Endothelial cell (in vitro differentiated cells): ENCODE measurements around the gene MBTD1. TPM values are rescaled to one million over a fixed set of nuclear protein-coding genes. Genes with fewer than 3 reads are reported as not detected.
"Not testable (repeated sequence)": the region's sequence is repeated elsewhere in the genome, so short reads cannot be mapped to it uniquely, and the experiment has no call there.

ENCODE experiments used
- DNase-seq: peaks from one replicate; pipeline ENCODE4 v3.0.0; 2021; ENCODE audit warnings: low spot score
- H3K27ac Mint-ChIP-seq: one replicate; pipeline ENCODE4 v1.8.0; 2021; ENCODE audit warnings: mixed read lengths, inconsistent platforms; ENCODE audit not compliant: unreplicated experiment
- H3K27me3 Mint-ChIP-seq: one replicate; pipeline ENCODE4 v1.8.0; 2021; ENCODE audit warnings: mild to moderate bottlenecking, moderate library complexity, mixed read lengths, inconsistent platforms; ENCODE audit not compliant: unreplicated experiment
- H3K36me3 Mint-ChIP-seq: one replicate; pipeline ENCODE4 v1.8.0; 2021; ENCODE audit warnings: mild to moderate bottlenecking, low read depth, mixed read lengths, inconsistent platforms; ENCODE audit not compliant: unreplicated experiment
- H3K4me1 Mint-ChIP-seq: one replicate; pipeline ENCODE4 v1.8.0; 2021; ENCODE audit warnings: mild to moderate bottlenecking, mixed read lengths, inconsistent platforms; ENCODE audit not compliant: unreplicated experiment
- H3K4me3 Mint-ChIP-seq: one replicate; pipeline ENCODE4 v1.8.0; 2021; ENCODE audit warnings: mild to moderate bottlenecking, mixed read lengths, inconsistent platforms; ENCODE audit not compliant: unreplicated experiment
- H3K9me3 Mint-ChIP-seq: one replicate; pipeline ENCODE4 v1.8.0; 2021; ENCODE audit warnings: mixed read lengths, inconsistent platforms; ENCODE audit not compliant: unreplicated experiment
- CTCF ChIP-seq: fragments of 200-600 bp; sonication (generic); IDR thresholded peaks from one replicate; pipeline ENCODE4 v1.5.0; 2021; ENCODE audit warnings: antibody characterized with exemption; ENCODE audit not compliant: unreplicated experiment
- total RNA-seq: library from RNA; stranded (reverse); fragmentation: NEBNext Ultra II Directional; extraction: Animal tissue kit (Norgen Biotek cat#: 25700); gene quantifications from one replicate; pipeline ENCODE4 v1.2.1, GENCODE V29; 2021; ENCODE audit not compliant: unreplicated experiment

Gene MBTD1
- total RNA-seq, 1 donor from 2014 or later = 24.4 TPM

DNA sequence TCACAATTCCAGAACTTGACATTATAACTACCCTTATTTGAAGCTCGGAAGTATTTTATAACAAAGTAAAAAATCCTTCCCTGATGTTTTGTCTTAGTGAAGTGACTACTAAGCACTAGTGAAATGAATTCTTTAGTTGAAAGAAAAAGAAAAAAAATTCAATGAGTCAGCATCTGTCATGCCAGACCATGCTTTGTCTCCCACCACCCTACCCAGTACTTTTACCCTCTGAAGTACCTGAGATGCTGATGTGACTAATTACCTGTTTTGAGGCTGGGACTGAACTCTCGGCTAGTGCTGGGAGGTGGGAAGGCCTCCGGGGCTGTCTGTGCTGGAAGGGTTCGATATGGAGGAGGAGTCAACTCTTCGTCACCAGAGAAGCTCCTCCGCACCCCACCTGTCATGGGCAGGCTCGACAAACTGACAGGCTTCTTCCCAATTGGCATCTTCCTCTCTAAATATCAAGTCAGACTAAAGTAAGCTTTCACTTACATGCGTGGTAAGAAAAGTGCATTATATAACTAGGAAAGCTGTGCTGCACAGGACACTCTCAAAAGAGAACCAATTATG lies 74.0 kb downstream of the MBTD1 start:
- Mint-ChIP-seq H3K27ac (no peak overlapping the region), H3K4me1 (peaks cover 8% of the 10 kb centered on the region), H3K9me3 (no peaks in the 10 kb centered on the region), H3K36me3 (no peaks in the 10 kb centered on the region), H3K27me3 (no peaks in the 10 kb centered on the region), H3K4me3 (no peak overlapping the region)
- no peak for DNase-seq
- TF ChIP-seq CTCF = no peak

- TF ChIP-seq CTCF = no peak
- Mint-ChIP-seq H3K27me3 (no peaks in the 10 kb centered on the region), H3K4me1 (peaks cover 8% of the 10 kb centered on the region), H3K36me3 (no peaks in the 10 kb centered on the region), H3K4me3 (no peak overlapping the region), H3K27ac (peak overlapping the region; percentile 1), H3K9me3 (no peaks in the 10 kb centered on the region)
- no peak for DNase-seq
Measured at GRCh38 chr17:51184124-51184523, 75.7 kb downstream of the MBTD1 start.

DNA sequence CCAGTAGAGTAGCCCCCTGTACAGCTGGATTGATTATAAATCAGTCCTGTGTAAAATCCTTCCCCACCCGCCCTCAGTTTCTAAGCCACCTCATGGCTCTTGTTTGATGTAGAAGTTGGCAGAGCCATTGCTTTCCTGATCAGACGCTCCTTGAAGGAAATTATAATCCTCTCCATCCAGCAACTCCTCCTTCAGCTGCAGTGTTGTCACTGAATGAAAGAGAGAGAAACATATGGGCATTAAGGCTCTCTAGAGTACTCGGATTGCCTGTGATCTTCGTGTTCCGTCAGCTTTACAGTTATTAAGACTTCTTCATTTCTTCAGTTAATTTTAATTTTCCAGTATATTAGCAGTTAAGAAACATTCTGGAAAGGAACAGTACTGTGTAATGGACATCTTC lies 79.4 kb downstream of the MBTD1 start:
- Mint-ChIP-seq H3K4me3 (no peak overlapping the region), H3K9me3 (no peaks in the 10 kb centered on the region), H3K27ac (no peak overlapping the region), H3K27me3 (no peaks in the 10 kb centered on the region), H3K4me1 (peaks cover 8% of the 10 kb centered on the region), H3K36me3 (no peaks in the 10 kb centered on the region)
- no peak for DNase-seq
- no peak for TF ChIP-seq CTCF

GRCh38 chr17:51172030-51172429 lies 87.8 kb downstream of the MBTD1 start:
- H3K9me3 Mint-ChIP-seq, H3K4me1 Mint-ChIP-seq, DNase-seq, H3K27me3 Mint-ChIP-seq, H3K27ac Mint-ChIP-seq: not testable (repeated sequence)
- peaks cover 12% of the 10 kb centered on the region for H3K36me3 Mint-ChIP-seq
- H3K4me3 Mint-ChIP-seq = peak overlapping the region; percentile 31

GRCh38 chr17:51170736-51171135 lies 89.1 kb downstream of the MBTD1 start:
- Mint-ChIP-seq H3K27ac (no peak overlapping the region), H3K4me3 (no peak overlapping the region), H3K36me3 (peaks cover 12% of the 10 kb centered on the region), H3K27me3 (peaks cover 5% of the 10 kb centered on the region), H3K4me1 (peaks cover 3% of the 10 kb centered on the region), H3K9me3 (no peaks in the 10 kb centered on the region)
- TF ChIP-seq CTCF = no peak
- no peak for DNase-seq
